ENCODE data around the gene CLASP1.

DNA sequence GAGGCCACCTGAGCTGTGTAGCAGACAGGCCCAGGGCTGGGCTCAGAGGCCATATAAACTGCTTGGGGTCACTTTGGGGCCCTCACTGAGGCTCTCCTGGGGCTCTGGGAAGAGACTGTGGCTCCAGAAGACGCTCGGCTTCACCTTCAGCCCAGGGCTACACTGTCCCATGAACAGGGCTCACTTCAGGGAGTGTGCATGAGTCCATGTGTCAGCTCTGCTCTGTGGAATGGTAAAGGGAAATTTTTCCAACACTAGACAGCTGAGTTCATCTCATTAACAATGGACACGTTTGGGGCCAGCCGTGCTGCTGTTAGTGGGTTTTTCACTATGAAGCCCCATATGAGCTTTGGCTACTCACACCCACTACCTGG lies 298.9 kb downstream of the CLASP1 start:
- TF ChIP-seq, protein P1, sequence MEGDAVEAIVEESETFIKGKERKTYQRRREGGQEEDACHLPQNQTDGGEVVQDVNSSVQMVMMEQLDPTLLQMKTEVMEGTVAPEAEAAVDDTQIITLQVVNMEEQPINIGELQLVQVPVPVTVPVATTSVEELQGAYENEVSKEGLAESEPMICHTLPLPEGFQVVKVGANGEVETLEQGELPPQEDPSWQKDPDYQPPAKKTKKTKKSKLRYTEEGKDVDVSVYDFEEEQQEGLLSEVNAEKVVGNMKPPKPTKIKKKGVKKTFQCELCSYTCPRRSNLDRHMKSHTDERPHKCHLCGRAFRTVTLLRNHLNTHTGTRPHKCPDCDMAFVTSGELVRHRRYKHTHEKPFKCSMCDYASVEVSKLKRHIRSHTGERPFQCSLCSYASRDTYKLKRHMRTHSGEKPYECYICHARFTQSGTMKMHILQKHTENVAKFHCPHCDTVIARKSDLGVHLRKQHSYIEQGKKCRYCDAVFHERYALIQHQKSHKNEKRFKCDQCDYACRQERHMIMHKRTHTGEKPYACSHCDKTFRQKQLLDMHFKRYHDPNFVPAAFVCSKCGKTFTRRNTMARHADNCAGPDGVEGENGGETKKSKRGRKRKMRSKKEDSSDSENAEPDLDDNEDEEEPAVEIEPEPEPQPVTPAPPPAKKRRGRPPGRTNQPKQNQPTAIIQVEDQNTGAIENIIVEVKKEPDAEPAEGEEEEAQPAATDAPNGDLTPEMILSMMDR (IDR thresholded peaks at IDR 0.05; ENCODE audit: extremely low read depth in 1 of 2, insufficient read depth in 1 of 2, low read depth in 1 of 2, low read length in 2 of 2), result no peak
- TF ChIP-seq EZH2 (IDR thresholded peaks at IDR 0.05; ENCODE audit: borderline replicate concordance, low read depth, low read length, severe bottlenecking) (no peak), POLR2A (IDR thresholded peaks at IDR 0.05; ENCODE audit: low read depth, low read length) (no peak), FOS (IDR thresholded peaks at IDR 0.05; ENCODE audit: borderline replicate concordance, insufficient read depth, low read length) (no peak), GATA2 (IDR thresholded peaks at IDR 0.05; ENCODE audit: insufficient read depth, insufficient read length, low read depth, low read length) (no peak), MYC (IDR thresholded peaks at IDR 0.05; ENCODE audit: low read depth, low read length) (no peak), JUN (IDR thresholded peaks at IDR 0.05; ENCODE audit: borderline replicate concordance, insufficient read depth, insufficient read length, low read depth) (no peak), POLR2AphosphoS5 (IDR thresholded peaks at IDR 0.05; ENCODE audit: insufficient read depth, low read depth, low read length) (no peak)

Measured in endothelial cell of umbilical vein (primary cell).